GM12864 (cell line): ENCODE results near the gene TMEFF2.

ENCODE experiments used
- DNase-seq: peaks from one replicate; pipeline ENCODE4 v3.0.0-alpha.2; 2011; ENCODE audit warnings: low read depth
- H3K4me3 ChIP-seq: 2 replicates; pipeline ENCODE4 v1.5.1; 2011; ENCODE audit warnings: mild to moderate bottlenecking, low read depth, low read length, control low read depth
- CTCF ChIP-seq: IDR thresholded peaks from 2 replicates; pipeline ENCODE4 v1.5.1; 2011; ENCODE audit warnings: low read depth, mild to moderate bottlenecking, moderate library complexity, low read length, control low read depth, inconsistent platforms; ENCODE audit errors: missing control alignments

Gene TMEFF2

GRCh38 chr2:191917967-191918651 lies 276.6 kb downstream of the TMEFF2 start:
- no peak overlapping the region for H3K4me3 ChIP-seq
- TF ChIP-seq CTCF: no peak
- DNase-seq: no peak

GRCh38 chr2:191917430-191917881 lies 277.3 kb downstream of the TMEFF2 start:
- no peak overlapping the region for H3K4me3 ChIP-seq
- no peak for DNase-seq
- TF ChIP-seq CTCF: no peak

- no peak overlapping the region for H3K4me3 ChIP-seq
- no peak for TF ChIP-seq CTCF
- DNase-seq: no peak
Observed at GRCh38 chr2:191916826-191917225, 277.9 kb downstream of the TMEFF2 start.

- no peak for TF ChIP-seq CTCF
- no peak for DNase-seq
- no peak overlapping the region for H3K4me3 ChIP-seq
Observed at GRCh38 chr2:191915750-191916149, 279.0 kb downstream of the TMEFF2 start.

- H3K4me3 ChIP-seq: no peak overlapping the region
- no peak for TF ChIP-seq CTCF
- no peak for DNase-seq
Observed at GRCh38 chr2:191913796-191914195, 280.9 kb downstream of the TMEFF2 start.

- H3K4me3 ChIP-seq: no peak overlapping the region
- no peak for TF ChIP-seq CTCF
- no peak for DNase-seq
Observed at GRCh38 chr2:191912764-191913163, 282.0 kb downstream of the TMEFF2 start.

- no peak for TF ChIP-seq CTCF
- DNase-seq: no peak
- no peak overlapping the region for H3K4me3 ChIP-seq
Observed at GRCh38 chr2:191910518-191910917, 284.2 kb downstream of the TMEFF2 start.
